SU-DHL-6 (cell line): ENCODE results near the gene ACVR1C.

Source experiments
- EZH2phosphoT487 ChIP-seq: fragments of 200-600 bp; sonication (generic), shearing (Covaris generic); conservative IDR thresholded peaks from 2 replicates; pipeline ENCODE4 v1.6.1; 2018; ENCODE audit warnings: mild to moderate bottlenecking, antibody characterized with exemption, low read length, moderate library complexity, mixed read lengths
- TF ChIP-seq, protein P1 (sequence below): fragments of 200-600 bp; sonication (generic); IDR thresholded peaks from one replicate; pipeline ENCODE4 v1.5.1; 2017; ENCODE audit warnings: antibody characterized with exemption, mild to moderate bottlenecking, low read length, moderate library complexity; ENCODE audit not compliant: insufficient read depth, poor library complexity, severe bottlenecking

DNA sequence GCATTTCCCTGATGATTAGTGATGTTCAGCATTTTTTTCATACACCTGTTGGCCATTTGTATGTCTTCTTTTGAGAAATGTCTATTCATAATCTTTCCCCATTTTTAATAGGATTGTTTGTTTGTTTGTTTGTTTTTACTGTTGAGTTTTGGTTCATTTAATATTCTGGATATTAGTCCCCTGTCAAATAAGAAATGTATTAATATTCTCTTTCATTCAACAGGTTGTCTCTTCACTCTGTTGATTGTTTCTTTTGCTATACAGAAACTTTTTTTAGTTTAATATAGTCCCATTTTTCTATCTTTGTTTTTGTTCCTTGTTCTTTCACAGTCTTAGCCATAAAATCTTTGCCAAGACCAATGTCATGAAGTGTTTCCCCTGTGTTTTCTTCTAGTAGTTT lies 22.1 kb downstream of the ACVR1C start:
- TF ChIP-seq, protein P1, sequence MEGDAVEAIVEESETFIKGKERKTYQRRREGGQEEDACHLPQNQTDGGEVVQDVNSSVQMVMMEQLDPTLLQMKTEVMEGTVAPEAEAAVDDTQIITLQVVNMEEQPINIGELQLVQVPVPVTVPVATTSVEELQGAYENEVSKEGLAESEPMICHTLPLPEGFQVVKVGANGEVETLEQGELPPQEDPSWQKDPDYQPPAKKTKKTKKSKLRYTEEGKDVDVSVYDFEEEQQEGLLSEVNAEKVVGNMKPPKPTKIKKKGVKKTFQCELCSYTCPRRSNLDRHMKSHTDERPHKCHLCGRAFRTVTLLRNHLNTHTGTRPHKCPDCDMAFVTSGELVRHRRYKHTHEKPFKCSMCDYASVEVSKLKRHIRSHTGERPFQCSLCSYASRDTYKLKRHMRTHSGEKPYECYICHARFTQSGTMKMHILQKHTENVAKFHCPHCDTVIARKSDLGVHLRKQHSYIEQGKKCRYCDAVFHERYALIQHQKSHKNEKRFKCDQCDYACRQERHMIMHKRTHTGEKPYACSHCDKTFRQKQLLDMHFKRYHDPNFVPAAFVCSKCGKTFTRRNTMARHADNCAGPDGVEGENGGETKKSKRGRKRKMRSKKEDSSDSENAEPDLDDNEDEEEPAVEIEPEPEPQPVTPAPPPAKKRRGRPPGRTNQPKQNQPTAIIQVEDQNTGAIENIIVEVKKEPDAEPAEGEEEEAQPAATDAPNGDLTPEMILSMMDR = no peak
- TF ChIP-seq EZH2phosphoT487 = no peak
